Stimulated activated CD4-positive, alpha-beta T cell treated with anti-CD3 and anti-CD28 coated beads, TNF-alpha, amount 100 ng/mL, for 24 hours (primary cell): ENCODE data around the gene SARS1.
A peak's percentile ranks its signal among the peaks of the same experiment; 100 is the strongest.

ENCODE experiments used
- DNase-seq, 3 experiments: peaks; one replicate each; pipeline ENCODE4 v3.0.0-alpha.2; 2020; ENCODE audit warnings: low read depth in 3 of 3

SARS1 gene

GRCh38 chr1:109228167-109228566, 14.4 kb downstream of the SARS1 start:
- no peak for DNase-seq

GRCh38 chr1:109229531-109230127, 15.9 kb downstream of the SARS1 start:
- DNase-seq: no peak

DNA sequence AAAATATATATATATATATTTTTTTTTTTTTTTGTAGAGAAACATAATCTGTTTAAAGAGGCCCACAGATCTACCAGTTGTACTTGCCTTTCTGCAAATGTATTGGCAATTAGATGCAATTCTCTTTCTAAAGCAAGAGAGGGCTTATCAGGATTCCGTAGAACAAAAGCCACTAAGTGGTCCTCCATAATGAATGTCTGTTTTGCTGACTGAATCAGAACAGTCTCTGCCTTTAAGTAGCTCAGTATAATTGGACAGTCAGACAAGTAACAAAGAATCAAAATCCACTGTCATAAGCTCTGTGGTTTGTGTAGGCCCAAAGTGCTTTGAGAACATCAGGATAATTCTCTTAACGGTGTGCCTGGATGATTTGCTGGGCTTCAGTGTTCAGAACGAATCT, 17.3 kb downstream of the SARS1 start:
- no peak for DNase-seq

- no peak for DNase-seq
Observed at GRCh38 chr1:109235137-109235536, 21.4 kb downstream of the SARS1 start.

- no peak for DNase-seq
Observed at GRCh38 chr1:109237512-109237911, 23.8 kb downstream of the SARS1 start.

DNA sequence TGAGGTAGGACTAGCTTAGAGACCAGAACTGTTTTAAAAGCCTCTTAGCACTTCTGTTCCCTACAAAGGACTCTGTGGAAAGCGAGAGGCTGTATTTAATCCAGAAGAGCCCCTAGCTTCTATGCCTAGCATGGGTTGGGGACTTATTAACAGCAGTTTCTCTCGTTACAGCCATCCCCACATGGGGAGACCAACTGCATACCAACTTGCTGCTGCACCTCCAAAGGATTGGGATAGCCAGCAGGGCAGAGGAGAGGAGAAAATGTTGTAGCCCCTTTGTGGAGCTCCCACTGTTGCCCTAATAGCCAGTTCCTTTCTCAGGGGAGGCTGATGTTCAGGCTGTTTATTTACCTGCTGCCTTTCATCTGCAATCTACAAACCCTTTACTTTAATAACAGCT, 24.7 kb downstream of the SARS1 start:
- no peak for DNase-seq

DNA sequence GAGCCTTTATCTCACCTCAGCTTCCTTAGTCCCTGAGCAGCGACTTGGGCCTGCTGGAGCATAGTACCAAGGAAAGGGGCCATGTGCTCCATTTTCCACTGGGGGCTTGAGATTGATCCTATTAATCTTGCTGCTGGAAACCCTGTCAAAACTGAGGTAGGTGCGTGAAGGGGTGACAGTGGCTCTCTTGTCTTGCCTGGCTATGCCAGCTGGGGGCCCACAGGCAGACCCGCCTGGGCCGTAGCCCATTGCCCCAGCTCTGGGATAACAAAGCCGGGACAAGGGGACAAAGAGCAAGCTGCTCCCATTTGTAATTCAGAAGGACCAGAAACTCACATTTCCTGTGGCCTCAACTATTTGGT, 25.3 kb downstream of the SARS1 start:
- DNase-seq: no peak

DNA sequence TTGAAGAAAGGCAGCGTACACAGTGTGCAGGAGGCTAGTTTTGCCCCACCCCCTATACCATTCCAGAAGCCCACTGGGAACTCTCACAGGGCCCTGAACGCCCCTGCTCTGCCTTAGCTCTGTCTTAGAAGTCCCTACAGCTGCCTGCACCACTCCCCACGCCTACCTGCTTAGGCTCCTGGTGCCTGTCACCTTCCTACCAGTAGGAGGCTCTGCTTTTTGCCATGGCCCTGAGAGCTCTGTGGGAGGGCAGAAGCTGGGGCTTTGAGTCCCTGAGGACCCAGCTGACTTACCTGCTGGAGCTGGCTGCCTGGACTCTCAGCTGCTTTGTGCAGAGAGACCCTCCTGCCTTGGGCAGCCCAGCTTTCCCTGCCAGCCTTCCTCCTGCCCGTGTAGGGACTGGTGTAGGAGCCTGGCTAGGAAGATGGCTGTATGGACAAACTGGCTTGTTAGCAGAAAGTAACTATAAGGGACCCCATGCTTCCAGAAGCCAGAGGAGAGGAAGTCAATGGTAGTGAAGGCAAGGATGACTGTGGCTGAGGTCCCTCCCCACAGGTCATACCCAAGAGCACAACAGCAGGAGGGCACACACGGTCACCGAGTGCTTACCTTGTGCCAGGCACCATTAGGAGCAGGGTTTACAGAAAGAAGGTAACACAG, 25.8 kb downstream of the SARS1 start:
- DNase-seq: no peak

- peak in 1 of 3 experiments; percentile 39 for DNase-seq
Observed at GRCh38 chr1:109240158-109241152, 26.7 kb downstream of the SARS1 start.

GRCh38 chr1:109241344-109241743, 27.6 kb downstream of the SARS1 start:
- DNase-seq: no peak

DNA sequence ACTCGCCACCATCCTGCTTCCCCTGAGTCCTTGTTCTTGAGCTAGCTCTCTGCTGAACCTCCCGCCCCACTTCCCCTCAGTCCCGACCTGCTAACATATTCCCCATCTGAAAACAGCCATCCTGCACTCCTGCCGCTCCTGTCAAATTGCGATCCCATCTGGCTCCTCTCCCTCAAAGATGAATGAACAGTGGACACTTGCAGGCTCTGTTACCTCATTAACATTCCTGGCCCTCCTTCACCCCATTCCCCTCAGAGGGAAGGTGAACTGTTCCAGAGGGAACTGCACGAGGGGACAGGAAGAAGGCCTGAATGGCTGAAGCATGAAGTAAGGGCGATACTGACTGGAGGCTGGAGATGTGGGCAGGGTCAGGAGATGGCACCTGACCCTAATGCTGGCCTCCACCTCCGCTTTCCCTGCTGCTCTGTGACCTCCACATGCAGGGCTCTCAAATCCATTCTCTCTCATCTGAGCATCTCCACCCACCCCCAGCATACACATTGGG, 28.2 kb downstream of the SARS1 start:
- no peak for DNase-seq

DNA sequence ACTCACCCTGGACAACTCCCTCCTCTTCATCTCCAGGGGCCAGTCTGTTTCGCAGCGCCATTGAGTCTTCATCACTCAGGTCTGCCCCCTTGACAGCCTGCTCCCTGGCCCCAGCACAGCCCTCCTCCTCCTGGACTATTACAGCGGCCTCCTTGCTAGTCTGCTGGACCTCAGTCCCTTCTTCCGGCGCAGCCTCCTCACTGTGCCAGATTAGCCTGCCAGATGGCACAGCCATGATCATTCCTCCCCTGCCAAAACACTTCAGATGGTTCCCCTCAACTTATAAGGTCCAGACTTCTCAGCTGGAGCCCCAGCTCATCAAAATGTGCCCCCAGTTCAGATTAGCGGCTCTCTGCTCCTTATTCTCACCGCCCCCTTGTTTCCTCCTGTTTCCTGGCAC, 28.7 kb downstream of the SARS1 start:
- no peak for DNase-seq

- DNase-seq: no peak
Observed at GRCh38 chr1:109243221-109243620, 29.5 kb downstream of the SARS1 start.

DNA sequence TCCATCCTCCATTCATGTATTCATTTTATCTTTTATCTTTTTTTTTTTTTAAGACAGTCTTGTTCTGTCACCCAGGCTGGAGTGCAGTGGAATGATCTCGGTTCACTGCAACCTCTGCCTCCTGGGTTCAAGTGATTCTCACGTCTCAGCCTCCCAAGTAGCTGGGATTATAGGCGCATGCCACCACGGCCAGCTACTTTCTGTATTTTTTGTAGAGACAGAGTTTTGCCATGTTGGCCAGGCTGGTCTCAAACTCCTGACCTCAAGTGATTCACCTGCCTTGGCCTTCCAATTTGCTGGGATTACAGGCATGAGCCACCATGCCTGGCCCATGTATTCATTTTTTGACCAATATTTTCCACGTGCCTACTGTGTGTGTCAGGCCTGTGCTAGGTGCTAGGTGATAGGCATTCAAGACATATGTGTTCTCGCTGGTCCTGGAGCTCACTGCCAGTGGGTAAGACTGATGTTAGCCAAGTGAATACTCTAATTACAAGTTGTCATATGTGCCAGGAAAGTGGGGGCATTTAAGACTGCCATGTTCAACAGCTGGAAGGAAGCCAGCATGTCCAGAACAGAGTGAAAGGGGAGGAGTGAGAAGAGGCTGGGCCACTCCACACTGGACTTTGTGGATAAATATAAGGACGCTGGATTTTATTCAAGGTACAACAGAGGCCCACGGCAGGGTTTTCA, 30.3 kb downstream of the SARS1 start:
- DNase-seq: no peak

- DNase-seq: no peak
Observed at GRCh38 chr1:109246141-109246551, 32.4 kb downstream of the SARS1 start.

GRCh38 chr1:109247401-109248365, 34.0 kb downstream of the SARS1 start:
- DNase-seq: no peak

GRCh38 chr1:109248444-109248796, 34.7 kb downstream of the SARS1 start:
- no peak for DNase-seq

DNA sequence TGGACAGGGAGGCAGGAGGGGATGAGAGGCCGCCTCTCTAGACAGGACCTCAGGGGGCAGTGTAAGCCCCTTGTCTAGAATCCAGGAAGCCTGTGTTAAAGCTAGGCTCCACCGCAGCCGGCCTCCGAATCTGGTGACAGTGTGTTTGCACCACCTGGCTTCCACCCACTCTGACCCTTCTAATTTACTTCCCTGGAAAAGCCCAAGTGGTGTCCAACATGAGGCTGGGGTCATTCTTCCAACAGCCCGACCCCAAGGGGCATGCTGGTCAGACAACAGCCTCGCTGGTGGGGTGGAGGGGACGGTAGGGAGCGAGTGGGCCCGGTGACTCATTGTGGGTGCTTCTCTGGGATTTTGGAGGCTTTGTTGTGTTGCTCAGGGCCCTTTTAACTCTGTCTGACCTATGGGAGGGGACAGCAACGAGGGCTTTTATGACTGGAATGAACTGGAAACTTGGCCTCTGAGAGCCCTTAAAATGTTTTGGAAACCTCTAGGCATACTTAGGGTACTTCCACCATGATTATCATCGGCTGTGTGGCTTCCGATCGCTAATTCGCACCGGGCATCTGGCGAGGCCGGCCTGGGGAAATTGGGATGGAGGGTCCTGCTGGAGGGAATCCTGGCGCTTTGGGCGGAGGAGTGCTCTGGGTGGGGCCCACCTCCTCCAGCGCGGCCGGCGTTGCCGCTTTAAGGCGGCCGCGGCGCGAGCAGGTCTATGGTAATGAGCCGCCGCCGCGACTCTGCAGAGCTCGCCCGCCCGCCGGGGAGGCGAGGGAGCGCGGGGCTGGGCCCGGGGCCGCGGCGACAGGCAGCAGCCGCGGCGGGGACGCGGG, 35.3 kb downstream of the SARS1 start, which contains the start of gene CELSR2:
TSS of gene CELSR2 (plus strand) at position 743 of the 833 bp plus-strand sequence. CDS start 541 bp downstream, outside the sequence.
- peak; percentile 29 to 57 (median 43) for DNase-seq

GRCh38 chr1:109249654-109250401, 36.1 kb downstream of the SARS1 start:
- no peak for DNase-seq
